HG03442 (cell line): Measurements from ENCODE around the gene ZNF628.

Source experiments
- ATAC-seq: cut with Tn5 transposase; IDR thresholded peaks from one replicate; pipeline ENCODE4 v1.9.1; 2021; ENCODE audit warnings: mild to moderate bottlenecking, moderate library complexity; ENCODE audit not compliant: unreplicated experiment

Gene ZNF628

GRCh38 chr19:55483706-55484592 is 7.5 kb downstream of the ZNF628 start:
- ATAC-seq = no peak

GRCh38 chr19:55484593-55485438 is 8.4 kb downstream of the ZNF628 start, which contains the start of gene NAT14:
TSS of gene NAT14 (plus strand) at chr19:55485188. CDS start at chr19:55485709, 521 bp downstream.
- ATAC-seq = no peak

- no peak for ATAC-seq
These were observed 9.1 kb downstream of the ZNF628 start for GRCh38 chr19:55485439-55486011.

GRCh38 chr19:55486043-55486970 is 9.9 kb downstream of the ZNF628 start:
- no peak for ATAC-seq

GRCh38 chr19:55486971-55487923 is 10.8 kb downstream of the ZNF628 start:
- no peak for ATAC-seq

GRCh38 chr19:55487924-55488687 is 11.7 kb downstream of the ZNF628 start, which contains the start of gene SSC5D:
TSS of gene SSC5D (plus strand) at chr19:55488436. CDS start at chr19:55488590, 154 bp downstream.
- ATAC-seq = no peak

GRCh38 chr19:55488986-55489710 is 12.7 kb downstream of the ZNF628 start:
- no peak for ATAC-seq

GRCh38 chr19:55489711-55490477 is 13.5 kb downstream of the ZNF628 start:
- no peak for ATAC-seq

- no peak for ATAC-seq
These were observed 14.3 kb downstream of the ZNF628 start for GRCh38 chr19:55490478-55491432.

- no peak for ATAC-seq
These were observed 15.3 kb downstream of the ZNF628 start for GRCh38 chr19:55491546-55492360.

GRCh38 chr19:55492362-55492944 is 16.0 kb downstream of the ZNF628 start:
- no peak for ATAC-seq

- no peak for ATAC-seq
These were observed 16.7 kb downstream of the ZNF628 start for GRCh38 chr19:55493052-55493644.

GRCh38 chr19:55493645-55494171 is 17.3 kb downstream of the ZNF628 start:
- ATAC-seq = no peak
